Sigmoid colon (tissue), 7 donors: ENCODE data around the gene GSC. TPM values are rescaled to one million over a fixed set of nuclear protein-coding genes. Genes with fewer than 3 reads are reported as not detected.

Source experiments
- DNase-seq: peaks from one replicate; pipeline ENCODE4 v3.0.0-alpha.2; 2019
- H3K27ac ChIP-seq, 4 donors: fragments of 200-600 bp; sonication (generic); one replicate each; pipeline ENCODE4 v1.5.1; 2016 to 2019; ENCODE audit warnings: mild to moderate bottlenecking in 1 of 4
- H3K27me3 ChIP-seq, 3 donors: fragments of 200-600 bp; sonication (generic); one replicate each; pipeline ENCODE4 v1.5.1; 2019; ENCODE audit warnings: mild to moderate bottlenecking in 1 of 3
- H3K36me3 ChIP-seq, 4 donors: fragments of 200-600 bp; sonication (generic); one replicate each; pipeline ENCODE4 v1.5.1; 2016 to 2019
- H3K4me1 ChIP-seq, 4 donors: fragments of 200-600 bp; sonication (generic); one replicate each; pipeline ENCODE4 v1.5.1; 2017 to 2019
- H3K4me3 ChIP-seq, 4 donors: fragments of 200-600 bp; sonication (generic); one replicate each; pipeline ENCODE4 v1.5.1; 2017 to 2019; ENCODE audit warnings: mild to moderate bottlenecking in 2 of 4, moderate library complexity in 1 of 4
- H3K9me3 ChIP-seq, 4 donors: fragments of 200-600 bp in 3 of 4; sonication (generic) in 3 of 4; one replicate each; pipeline versions ENCODE4 v1.5.1 to v1.6.1; 2013 to 2019
- CTCF ChIP-seq, 4 experiments: fragments of 450-650 bp in 3 of 4; fragments of 200-600 bp in 1 of 4; IDR thresholded peaks; one replicate each; pipeline ENCODE4 v1.5.1; 2016 to 2019; ENCODE audit warnings: antibody characterized with exemption in 4 of 4, mild to moderate bottlenecking in 3 of 4, moderate library complexity in 2 of 4
- EP300 ChIP-seq, 4 donors: sonication (generic); formaldehyde crosslinking; IDR thresholded peaks; one replicate each; pipeline ENCODE4 v1.6.1; 2017; ENCODE audit warnings: antibody characterized with exemption in 4 of 4
- POLR2A ChIP-seq, 2 donors: fragments of 450-650 bp; IDR thresholded peaks; one replicate each; pipeline ENCODE4 v1.6.1; 2016; ENCODE audit warnings: antibody characterized with exemption in 2 of 2, mild to moderate bottlenecking in 2 of 2, moderate library complexity in 2 of 2
- POLR2AphosphoS5 ChIP-seq, 4 donors: sonication (generic); formaldehyde crosslinking; IDR thresholded peaks; one replicate each; pipeline ENCODE4 v1.6.1; 2017; ENCODE audit warnings: antibody characterized with exemption in 4 of 4
- WGBS, 2 donors: extraction: QIAGEN DNeasy Blood & Tissue Kit; methylation state at CpG; one replicate each; pipeline ENCODE4 v1.1.7; 2013; 5-methylcytosine and 5-hydroxymethylcytosine counted together
- intact Hi-C: fragments of 100-400 bp; cut with DNase I; formaldehyde crosslinking; loops from one replicate; pipeline ENCODE4 v1.15.1; 2023
- polyA plus RNA-seq, 3 donors: library from polyadenylated mRNA; stranded (reverse); fragments of 200-250 nt; gene quantifications; one replicate each; pipeline ENCODE4 v1.2.3, GENCODE V29; 2013
- total RNA-seq, 4 donors: library from RNA; depleted of rRNA; stranded (reverse); fragments of >200 nt; gene quantifications; one replicate each; pipeline ENCODE4 v1.1.0, GENCODE V29; 2016
- donor health status: healthy with polysubstance abuse.
- donor health status: Bipolar disorder and iron deficiency.
- donor health status: healthy.

Gene GSC
- total and polyA plus RNA-seq, 7 donors, result 0.07 to 7.5 (median 0.41) TPM; not detected in 2

DNA sequence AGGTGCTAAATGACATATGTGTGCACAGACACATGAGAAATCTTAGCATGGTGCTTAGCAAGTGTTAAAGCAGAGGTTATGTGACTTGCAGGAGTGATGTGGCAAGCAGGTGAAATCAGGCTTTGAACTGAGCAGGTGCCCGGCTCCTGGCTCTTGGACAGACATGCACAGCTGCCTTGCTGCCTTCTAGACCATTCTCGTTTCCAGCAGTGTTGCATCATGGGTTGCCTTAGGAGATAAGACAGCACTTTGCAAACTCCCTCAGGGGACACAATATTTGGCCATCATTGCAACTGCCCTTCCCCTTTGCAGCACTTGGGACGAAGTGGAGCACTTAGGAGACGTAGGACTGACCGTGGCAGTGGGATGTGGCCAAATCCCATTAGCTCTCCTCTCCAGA, 17.2 kb upstream of the GSC start:
- no peaks in the 10 kb centered on the region for H3K36me3 ChIP-seq
- no peaks in the 10 kb centered on the region for H3K9me3 ChIP-seq
- no peak for DNase-seq
- TF ChIP-seq POLR2A (IDR thresholded peaks at IDR 0.05) (no peak), CTCF (IDR thresholded peaks at IDR 0.05) (no peak), EP300 (IDR thresholded peaks at IDR 0.05) (no peak), POLR2AphosphoS5 (IDR thresholded peaks at IDR 0.05) (no peak)
- WGBS, 2 donors, result 48 to 55% methylated on average over 5 of the region's 5 CpGs
- H3K27me3 ChIP-seq, result no peaks in the 10 kb centered on the region
- H3K4me1 ChIP-seq, result no peaks in the 10 kb centered on the region
- intact Hi-C loops, result no loop called here
- no peak overlapping the region for H3K4me3 ChIP-seq
- no peak overlapping the region for H3K27ac ChIP-seq

DNA sequence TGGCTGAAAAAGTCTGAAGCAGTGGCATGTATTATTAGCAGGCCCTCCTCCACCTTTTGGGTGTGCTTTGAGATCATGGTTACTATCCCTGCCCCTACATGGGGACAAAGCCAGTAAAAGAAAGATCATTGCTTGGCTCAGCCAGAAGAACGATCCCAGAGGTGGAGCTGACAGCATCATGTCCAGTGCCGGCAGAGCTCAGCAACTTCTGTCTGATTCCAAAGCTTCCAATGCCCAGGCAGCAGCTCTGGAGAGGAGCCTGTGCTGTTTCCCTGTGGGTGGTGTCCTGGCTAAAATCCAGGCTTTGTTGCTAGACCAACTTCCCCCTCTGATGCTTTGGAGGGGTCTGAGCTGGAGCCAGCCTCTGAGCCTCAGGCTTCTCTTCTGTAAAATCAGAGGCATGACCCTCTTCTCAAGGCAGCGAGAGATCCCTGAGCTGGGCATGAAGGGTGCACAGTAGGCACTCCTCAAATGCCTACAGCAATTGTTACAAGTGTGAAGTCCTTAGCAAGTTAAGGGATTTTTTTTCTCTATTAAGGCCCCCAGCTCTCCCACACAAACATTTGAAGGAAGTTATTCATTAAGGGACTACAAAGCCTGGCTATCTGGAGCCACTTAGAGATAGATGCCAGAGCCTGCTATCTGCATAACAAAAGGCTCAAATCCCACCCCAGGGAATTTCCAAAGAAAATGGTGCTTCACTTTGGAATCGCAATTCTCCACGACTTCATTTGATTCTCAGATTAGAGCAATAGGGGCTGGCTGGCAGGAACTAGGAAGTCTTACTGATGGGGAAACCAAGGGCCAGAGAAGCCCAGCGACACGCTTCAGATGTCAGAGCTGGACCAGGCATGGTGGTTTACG, 10.9 kb upstream of the GSC start:
- Histone ChIP-seq H3K4me3 (no peak overlapping the region), H3K27me3 (peaks cover 0 to 51% (median 10%) of the 10 kb centered on the region in 3 donors), H3K4me1 (no peaks in the 10 kb centered on the region), H3K27ac (no peak overlapping the region), H3K9me3 (no peaks in the 10 kb centered on the region), H3K36me3 (no peaks in the 10 kb centered on the region)
- DNase-seq, result no peak
- intact Hi-C loops, result no loop called here
- no peak for TF ChIP-seq EP300 (IDR thresholded peaks at IDR 0.05)
- TF ChIP-seq POLR2A (IDR thresholded peaks at IDR 0.05), result no peak
- TF ChIP-seq CTCF (IDR thresholded peaks at IDR 0.05), result no peak
- no peak for TF ChIP-seq POLR2AphosphoS5 (IDR thresholded peaks at IDR 0.05)
- 64 to 81% methylated on average over 8 of the region's 8 CpGs for WGBS, 2 donors

DNA sequence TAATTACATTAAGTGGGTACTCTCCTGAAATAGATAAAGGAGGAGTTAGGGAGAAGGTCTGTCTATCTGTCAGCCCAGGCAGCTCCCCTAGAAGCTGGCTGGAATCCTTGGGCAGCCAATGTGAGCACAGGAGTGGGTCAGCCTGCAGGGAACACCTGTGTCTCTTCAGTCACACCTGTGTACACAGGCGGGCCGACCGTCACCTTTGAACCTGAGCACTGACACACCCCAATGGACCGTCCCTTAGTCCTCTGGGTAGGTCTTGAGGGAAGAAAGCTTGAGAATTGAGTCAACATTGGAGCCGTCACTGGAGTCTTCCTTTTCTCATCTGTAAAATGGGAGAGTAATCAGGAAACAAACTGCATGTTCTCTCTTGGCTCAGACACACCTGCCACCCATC, 9.8 kb upstream of the GSC start:
- H3K4me1 ChIP-seq, result no peaks in the 10 kb centered on the region
- no peaks in the 10 kb centered on the region for H3K36me3 ChIP-seq
- no peak overlapping the region for H3K27ac ChIP-seq
- no peaks in the 10 kb centered on the region for H3K9me3 ChIP-seq
- H3K27me3 ChIP-seq, result peaks cover 6 to 62% (median 20%) of the 10 kb centered on the region in 3 donors
- intact Hi-C loops, result loop anchor here (10.0 kb wide), 1 partner anchor 155 kb away; no protein-coding TSS in a partner anchor
- H3K4me3 ChIP-seq, result no peak overlapping the region
- no peak for TF ChIP-seq EP300 (IDR thresholded peaks at IDR 0.05)
- TF ChIP-seq POLR2A (IDR thresholded peaks at IDR 0.05), result no peak
- no peak for DNase-seq
- WGBS, 2 donors, result 21 to 62% methylated on average over 5 of the region's 5 CpGs

DNA sequence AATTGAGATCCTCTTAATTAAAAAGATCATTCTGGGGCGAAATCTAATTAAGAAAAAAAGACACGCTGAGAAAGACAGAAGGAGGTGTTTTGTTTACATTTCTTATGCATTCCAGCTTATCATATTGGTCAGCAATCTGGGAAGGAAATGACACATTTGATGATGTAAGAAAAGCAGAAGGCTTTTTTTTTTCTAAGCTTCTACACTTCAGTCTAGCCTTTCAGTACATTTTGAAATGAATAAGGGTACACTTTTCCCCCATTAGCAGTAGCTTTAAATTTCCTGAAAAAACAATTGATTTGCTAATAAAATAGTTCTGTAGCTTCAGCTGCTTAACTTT, 5.9 kb upstream of the GSC start:
- Histone ChIP-seq H3K27me3 (peaks cover 43 to 100% (median 59%) of the 10 kb centered on the region in 3 donors), H3K36me3 (no peaks in the 10 kb centered on the region), H3K9me3 (no peaks in the 10 kb centered on the region), H3K4me3 (no peak overlapping the region), H3K27ac (no peak overlapping the region), H3K4me1 (no peaks in the 10 kb centered on the region)
- intact Hi-C loops, result loop anchor here (10.0 kb wide), 1 partner anchor 159 kb away; no protein-coding TSS in a partner anchor
- WGBS, 2 donors, result 11% methylated on average over 2 of the region's 2 CpGs
- DNase-seq, result no peak
- TF ChIP-seq POLR2A (IDR thresholded peaks at IDR 0.05) (no peak), CTCF (IDR thresholded peaks at IDR 0.05) (no peak), POLR2AphosphoS5 (IDR thresholded peaks at IDR 0.05) (no peak), EP300 (IDR thresholded peaks at IDR 0.05) (no peak)

DNA sequence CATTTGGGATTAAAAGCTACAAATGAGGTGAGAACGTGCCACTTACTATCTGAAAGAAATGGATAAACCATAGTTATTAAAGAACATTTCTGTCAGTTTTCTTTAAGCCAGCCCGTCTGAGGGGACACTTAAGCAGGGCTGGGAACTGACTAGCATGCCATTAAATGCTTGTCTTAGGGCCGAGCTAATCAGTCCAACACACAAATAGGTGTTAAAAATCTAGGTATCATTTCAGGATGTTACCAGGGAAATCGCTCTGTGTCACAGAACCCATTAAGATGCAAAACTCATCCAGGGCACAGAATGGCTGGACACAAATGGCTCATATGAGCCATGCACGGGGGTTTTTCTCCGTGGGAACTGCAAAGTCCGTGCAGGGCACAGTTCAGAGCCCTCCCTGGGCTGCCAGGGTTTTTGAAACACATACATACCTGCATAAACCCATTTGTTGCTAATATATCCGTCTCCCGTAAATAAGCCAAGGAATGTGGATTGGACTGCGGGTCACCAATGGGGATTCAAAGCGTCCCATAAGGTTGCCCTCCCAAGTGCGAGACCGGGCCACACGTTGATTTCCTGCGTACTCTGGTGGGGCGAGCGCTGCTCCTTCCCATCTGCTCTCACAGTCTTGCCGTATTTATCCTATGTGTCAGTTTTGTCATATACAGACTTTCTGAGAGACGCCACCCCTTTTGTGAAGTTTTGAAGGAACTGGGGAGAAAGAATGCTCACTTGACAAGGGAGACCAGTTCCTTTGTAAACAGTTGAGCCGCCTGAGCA, 5.4 kb upstream of the GSC start:
- no peaks in the 10 kb centered on the region for H3K36me3 ChIP-seq

More for the DNA sequence above, 5.4 kb upstream of the GSC start:
- Histone ChIP-seq H3K4me3 (no peak overlapping the region), H3K4me1 (peaks cover 0 to 3% (median 2%) of the 10 kb centered on the region in 4 donors), H3K27me3 (peaks cover 49 to 100% (median 64%) of the 10 kb centered on the region in 3 donors), H3K9me3 (no peaks in the 10 kb centered on the region), H3K27ac (no peak overlapping the region)
- DNase-seq, result no peak
- WGBS, 2 donors, result 6 to 9% methylated on average over 20 of the region's 20 CpGs
- intact Hi-C loops, result loop anchor here (10.0 kb wide), 1 partner anchor 160 kb away; no protein-coding TSS in a partner anchor
- TF ChIP-seq EP300 (IDR thresholded peaks at IDR 0.05) (no peak), POLR2A (IDR thresholded peaks at IDR 0.05) (no peak)
